ENCODE data around the gene CDC42SE2.
"Not testable (repeated sequence)": the region's sequence is repeated elsewhere in the genome, so short reads cannot be mapped to it uniquely, and the experiment has no call there.

CDC42SE2 gene

DNA sequence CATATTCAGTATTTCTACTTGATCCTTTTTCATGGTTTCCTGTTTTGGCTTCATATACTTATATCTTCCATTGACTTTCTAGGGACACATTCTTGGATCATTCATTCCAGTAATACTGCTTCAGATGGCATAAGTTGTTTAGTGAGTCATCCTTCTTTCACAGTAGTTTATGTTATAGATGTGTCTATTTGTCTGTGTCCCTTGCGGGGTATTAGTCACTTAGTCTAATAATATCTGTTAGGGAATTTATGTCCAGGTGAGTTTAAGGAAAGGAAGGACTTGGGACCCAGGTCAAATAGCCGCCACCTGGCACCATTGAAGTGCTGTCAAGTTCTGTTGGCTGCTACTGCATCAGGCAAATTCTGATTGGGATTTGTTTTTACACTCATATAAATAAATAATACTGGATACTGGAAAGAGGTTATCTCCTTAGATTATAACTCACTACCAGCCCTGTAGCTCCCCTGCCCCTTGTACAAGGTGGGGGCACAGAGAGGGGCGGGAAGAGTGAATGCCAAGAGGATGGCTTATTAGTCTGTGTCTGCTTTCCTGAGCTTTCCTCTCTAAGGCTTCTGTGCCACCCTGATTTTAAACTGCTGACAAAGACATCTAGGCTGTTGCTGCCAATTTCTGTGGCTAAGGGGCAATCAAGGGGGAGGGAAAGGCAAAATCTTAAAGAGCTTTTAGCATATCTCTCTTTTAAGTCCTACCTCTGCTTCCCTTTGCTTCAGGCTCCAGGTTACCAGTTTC lies 64.9 kb downstream of the CDC42SE2 start:
- peak; percentile 68 for DNase-seq

DNA sequence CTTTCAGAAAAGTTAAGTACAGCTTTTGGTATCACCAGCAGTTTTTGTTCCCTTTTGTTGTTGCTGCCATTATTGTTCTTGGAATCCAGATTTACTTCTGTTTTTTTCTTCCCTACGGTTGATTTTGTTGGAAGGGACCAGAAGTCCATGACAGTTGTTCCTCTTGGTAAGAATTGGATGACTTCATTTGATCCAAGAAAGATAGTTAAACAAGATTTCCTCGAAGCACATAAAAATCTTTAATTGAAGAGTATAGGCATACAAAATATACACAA lies 65.4 kb downstream of the CDC42SE2 start:
- DNase-seq: no peak

DNA sequence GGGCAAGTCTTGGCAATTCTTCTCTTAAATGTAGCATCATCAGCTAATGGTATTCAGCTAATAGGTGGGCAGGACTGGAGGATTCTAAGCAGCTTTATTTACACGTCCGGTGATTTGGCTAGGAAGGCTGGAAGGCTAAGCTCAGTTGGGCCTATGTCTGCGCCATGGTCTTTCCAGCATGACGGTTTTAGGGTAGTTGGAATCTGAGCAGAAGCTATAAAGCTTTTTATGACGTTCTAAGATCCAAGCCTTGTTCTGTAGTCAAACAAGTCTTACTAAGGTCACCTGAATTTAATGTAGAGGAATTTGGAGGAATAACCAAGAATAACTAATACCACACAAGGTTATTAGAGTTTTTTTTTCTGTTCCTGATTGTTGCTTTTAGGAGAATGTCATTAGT lies 66.2 kb downstream of the CDC42SE2 start:
- no peak for DNase-seq

DNA sequence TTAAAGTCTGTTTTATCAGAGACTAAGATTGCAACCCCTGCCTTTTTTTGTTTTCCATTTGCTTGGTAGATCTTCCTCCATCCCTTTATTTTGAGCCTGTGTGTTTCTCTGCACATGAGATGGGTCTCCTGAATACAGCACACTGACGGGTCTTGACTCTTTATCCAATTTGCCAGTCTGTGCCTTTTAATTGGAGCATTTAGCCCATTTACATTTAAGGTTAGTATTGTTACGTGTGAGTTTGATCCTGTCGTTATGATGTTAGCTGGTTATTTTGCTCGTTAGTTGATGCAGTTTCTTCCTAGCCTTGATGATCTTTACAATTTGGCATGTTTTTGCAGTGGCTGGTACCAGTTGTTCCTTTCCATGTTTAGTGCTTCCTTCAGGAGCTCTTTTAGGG lies 71.9 kb downstream of the CDC42SE2 start:
- not testable (repeated sequence) for DNase-seq

DNA sequence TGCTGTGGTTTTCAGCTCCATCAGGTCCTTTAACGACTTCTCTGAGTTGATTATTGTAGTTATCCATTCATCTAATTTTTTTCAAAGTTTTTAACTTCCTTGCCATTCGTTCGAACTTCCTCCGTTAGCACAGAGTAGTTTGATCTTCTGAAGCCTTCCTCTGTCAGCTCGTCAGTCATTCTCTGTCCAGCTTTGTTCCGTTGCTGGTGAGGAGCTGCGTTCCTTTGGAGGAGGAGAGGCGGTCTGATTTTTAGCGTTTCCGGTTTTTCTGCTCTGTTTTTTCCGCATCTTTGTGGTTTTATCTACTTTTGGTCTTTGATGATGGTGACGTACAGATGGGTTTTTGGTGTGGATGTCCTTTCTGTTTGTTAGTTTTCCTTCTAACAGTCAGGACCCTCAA lies 72.9 kb downstream of the CDC42SE2 start:
- DNase-seq: not testable (repeated sequence)

DNA sequence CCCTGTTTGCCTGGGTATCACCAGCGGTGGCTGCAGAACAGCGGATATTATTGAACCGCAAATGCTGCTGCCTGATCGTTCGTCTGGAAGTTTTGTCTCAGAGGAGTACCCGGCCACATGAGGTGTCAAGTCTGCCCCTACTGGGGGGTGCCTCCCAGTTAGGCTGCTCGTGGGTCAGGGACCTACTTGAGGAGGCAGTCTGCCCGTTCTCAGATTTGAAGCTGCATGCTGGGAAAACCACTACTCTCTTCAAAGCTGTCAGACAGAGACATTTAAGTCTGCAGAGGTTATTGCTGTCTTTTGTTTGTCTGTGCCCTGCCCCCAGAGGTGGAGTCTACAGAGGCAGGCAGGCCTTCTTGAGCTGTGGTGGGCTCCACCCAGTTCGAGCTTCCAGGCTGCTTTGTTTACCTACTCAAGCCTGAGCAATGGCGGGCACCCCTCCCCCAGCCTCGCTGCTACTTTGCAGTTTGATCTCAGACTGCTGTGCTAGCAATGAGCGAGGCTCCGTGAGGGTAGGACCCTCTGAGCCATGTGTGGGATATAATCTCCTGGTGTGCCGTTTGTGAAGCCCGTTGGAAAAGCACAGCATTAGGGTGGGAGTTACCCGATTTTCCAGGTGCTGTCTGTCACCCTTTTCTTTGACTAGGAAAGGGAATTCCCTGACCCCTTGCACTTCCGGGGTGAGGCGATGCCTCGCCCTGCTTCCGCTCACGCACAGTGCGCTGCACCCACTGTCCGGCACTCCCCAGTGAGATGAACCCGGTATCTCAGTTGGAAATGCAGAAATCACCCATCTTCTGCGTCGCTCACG lies 73.6 kb downstream of the CDC42SE2 start:
- DNase-seq: not testable (repeated sequence)

DNA sequence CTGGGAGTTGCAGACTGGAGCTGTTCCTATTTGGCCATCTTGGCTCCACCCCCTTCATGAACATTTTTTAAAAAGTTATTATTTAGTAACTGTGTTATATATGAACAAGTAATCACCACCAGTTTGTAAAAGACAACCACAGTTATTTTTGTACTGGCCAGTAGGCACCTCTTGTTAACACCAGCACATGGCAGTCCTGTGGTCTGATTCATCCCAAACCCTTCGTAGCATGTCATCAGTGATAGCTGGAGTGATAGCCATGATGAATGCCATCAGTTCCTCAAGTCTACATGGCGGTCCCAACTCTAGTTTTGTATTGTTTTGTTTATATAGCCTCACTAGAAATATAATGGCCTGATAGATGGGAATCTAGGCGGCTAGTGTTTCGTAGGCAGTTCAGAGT lies 74.2 kb downstream of the CDC42SE2 start:
- no peak for DNase-seq

DNA sequence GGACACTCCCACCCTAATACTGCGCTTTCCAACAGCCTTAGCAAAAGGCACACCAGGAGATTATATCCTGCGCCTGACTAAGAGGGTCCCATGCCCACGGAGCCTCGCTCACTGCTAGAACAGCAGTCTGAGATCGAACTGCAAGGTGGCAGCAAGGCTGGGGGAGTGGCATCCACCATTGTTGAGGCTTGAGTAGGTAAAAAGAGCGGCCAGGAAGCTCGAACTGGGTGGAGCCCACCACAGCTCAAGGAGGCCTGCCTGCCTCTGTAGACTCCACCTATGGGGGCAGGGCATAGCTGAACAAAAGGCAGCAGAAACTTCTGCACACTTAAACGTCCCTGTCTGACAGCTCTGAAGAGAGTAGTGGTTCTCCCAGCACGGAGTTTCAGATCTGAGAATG lies 80.4 kb downstream of the CDC42SE2 start:
- not testable (repeated sequence) for DNase-seq

DNA sequence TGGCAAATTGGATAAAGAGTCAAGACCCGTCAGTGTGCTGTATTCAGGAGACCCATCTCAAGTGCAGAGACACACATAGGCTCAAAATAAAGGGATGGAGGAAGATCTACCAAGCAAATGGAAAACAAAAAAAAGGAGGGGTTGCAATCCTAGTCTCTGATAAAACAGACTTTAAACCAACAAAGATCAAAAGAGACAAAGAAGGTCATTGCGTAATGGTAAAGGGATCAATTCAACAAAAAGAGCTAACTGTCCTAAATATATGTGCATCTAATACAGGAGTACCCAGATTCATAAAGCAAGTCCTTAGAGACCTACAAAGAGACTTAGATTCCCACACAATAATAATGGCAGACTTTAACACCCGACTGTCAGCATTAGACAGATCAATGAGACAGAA lies 82.4 kb downstream of the CDC42SE2 start:
- not testable (repeated sequence) for DNase-seq

DNA sequence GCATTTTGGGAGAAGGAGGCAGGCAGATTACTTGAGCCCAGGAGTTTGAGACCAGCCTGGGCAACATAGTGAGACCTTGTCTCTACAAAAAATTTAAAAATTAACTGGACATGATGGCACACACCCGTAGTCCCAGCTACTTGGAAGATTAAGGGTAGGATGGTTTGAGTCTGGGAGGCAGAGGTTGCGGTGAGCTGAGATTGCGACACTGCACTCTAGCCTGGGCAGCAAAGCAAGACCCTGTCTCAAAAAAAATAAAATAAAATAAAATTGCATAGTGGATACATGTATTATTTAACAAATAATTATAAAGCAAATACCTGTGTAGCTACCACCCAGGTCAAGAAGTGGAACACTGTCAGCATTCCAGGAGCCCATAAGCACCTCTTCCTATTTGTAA lies 90.1 kb downstream of the CDC42SE2 start:
- DNase-seq: no peak

DNA sequence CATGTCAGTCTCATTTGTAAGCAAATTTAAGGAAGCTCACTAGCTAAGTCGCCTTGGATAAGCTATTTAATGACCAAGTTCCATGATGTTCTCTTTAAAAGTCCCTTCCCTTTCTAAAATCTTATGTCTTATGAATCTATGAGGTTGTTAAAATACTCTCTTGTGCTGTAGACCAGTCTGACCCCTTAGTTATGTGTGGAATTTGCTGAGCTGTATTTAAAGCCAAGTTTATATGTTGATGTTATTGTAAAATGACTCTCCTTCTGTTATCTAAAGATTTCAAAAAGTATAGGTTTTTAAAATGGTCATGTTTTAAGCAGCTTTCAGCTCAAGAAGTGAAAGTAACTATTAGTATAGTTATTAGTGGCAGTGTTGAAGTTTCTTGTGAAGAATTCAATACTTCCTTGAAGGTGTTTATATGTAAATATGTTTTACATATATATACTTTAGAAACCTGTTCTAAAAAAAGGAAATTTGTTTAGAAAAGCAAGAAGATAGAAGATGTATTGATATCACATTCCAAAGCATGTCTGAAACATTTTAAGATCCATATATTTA lies 92.2 kb downstream of the CDC42SE2 start:
- DNase-seq: peak; percentile 48

DNA sequence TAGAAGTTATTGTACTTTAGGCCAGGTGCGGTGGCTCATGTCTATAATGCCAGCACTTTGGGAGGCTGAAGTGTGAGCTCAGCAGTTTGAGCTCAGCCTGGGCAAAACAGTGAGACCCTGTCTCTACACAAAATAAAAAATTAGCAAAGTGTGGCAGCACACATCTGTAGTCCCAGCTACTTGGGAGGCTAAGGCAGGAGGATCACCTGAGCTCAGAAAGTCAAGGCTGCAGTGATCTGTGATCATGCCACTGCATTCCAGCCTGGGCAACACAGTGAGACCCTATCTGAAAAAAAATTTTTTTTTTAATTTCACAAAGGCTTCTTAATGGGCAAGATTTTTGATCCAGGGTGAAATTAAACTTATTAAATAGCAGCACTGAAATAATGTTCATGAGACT lies 92.8 kb downstream of the CDC42SE2 start:
- no peak for DNase-seq

DNA sequence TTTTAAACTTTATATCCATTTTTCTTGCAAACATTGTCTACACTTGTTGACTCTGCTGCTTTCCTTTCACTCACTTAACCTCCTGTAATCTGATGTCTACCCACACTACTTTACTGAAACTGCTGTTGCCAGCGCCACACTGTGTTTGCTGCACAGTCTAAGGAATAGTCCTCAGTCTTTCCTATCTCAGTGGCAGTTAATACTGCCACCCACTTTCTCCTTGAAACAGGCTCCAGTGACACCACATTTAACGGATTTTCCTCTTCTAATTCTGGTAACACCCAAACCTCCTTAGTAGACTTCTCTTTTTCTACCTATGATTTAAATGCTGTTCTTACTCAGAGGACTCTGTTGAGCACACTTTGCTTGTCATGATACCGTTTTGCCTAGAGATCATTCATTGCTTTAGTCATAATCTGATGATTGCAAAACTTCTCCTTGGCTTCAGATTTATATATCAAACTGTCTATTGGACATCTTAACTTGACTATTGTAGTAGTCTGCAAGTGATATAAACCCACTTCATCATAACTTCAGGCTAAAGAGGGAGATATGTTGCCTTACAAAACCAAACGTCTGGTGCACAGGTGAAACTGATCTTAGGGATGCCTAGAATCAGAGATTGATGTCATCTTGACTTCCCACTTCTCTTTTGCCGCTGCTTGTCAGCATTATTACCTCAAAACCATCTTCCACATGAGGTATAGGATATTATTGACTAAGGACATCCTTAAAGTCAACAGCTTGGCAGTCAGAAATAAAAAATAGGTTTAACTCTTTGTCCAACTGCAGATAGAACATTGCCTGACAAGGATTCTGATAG lies 94.1 kb downstream of the CDC42SE2 start:
- DNase-seq: no peak

DNA sequence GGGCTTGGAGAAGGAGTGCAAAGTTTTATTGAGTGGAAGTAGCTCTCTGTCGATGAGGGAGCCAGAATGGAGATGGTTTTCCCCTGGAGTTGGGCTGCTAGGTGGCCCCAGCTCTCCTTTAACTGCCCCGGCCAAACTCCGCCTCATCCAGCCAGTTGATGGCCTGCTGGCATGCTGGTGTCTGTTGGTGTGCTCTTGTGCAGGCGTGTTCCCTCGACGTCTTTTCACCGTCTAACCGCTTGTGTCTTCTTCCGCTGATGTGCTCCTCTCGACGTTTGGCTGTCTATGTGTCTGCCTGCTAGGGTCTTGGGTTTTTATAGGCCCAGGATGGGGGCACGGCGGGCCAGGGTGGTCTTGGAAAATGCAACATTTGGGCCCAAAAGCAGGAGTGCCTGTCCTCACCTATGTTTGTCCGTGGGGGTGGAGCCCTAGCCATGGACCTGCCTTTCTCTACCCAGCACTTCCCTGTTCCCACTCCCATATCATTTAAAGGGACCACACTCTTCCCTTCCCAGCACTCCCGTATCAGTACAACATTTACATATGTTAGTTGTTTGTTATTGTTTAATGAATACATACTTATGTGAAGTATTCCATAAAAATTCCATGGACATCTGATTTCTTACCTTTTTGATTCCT lies 97.9 kb downstream of the CDC42SE2 start:
- no peak for DNase-seq

DNA sequence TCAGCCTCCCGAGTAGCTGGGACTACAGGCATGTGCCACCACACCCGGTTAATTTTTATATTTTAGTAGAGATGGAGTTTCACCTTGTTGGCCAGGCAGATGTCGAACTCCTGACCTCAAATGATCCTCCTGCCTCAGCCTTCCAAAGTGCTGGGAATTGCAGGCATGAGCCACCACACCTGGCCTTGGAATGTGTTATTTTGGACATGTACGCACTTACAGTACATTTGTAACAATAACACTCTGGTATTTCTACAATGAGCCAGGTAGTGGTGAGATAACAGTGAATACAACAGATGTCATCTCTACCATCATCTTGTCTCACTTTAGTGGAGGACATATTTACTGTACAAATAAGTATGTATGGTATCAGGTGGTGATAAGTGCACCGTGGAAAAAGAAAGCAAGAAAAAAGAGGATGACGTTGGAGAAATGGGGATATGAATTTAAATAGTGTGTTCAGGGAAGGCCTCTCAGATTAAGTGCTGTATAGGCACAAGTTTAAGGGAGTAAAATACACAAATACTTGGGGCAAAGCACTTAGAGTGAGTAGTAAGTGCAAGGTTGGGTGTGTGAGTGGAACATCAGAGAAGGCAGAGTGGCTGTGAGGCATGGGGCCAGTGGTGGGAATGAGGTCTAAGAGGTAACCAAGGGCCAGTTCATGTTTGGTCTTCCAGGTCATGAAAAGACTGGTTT lies 100.1 kb downstream of the CDC42SE2 start:
- no peak for DNase-seq

DNA sequence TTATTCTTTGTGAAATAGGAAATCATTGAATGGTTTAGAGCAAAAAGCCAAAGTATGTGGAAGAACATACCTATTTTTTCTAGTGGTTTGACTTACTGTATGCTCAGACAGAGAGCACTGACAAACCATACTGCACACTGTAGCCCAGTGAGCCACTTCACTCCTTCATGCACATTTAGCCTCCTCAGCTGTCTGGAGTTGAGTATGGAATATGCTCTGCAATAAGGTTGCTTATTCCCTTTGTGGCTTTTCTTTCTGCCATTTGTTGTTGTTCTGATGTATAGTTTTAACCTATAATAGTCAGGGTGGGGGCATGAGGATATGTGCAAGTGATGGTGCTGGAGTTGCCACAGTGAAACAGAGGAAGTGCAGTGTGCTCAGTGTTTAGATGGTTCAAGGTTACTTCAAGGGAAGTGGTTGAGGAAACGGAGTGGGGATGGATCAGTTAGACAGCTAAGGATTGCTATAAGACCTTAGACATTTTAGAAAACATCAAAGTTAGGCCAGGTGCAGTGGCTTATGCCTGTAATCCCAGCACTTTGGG lies 100.7 kb downstream of the CDC42SE2 start:
- DNase-seq: no peak

DNA sequence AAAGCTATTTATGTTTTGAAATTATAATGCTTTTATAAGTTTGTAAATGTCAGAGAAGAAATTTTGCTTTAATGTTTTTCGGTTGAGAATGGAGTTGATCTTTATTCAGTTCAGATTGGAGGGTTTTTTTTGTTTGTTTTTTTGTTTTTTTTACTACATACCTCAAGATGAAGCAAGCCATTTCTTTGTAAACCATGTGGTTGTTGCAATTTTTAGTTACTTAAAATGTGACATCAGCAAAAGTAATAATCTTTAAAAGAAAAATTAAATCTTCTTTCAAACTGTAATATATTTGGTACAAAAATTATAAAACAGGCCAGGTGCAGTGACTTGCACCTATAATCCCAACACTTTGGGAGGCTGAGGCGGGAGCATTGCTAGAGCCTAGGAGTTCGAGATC lies 102.6 kb downstream of the CDC42SE2 start:
- no peak for DNase-seq

DNA sequence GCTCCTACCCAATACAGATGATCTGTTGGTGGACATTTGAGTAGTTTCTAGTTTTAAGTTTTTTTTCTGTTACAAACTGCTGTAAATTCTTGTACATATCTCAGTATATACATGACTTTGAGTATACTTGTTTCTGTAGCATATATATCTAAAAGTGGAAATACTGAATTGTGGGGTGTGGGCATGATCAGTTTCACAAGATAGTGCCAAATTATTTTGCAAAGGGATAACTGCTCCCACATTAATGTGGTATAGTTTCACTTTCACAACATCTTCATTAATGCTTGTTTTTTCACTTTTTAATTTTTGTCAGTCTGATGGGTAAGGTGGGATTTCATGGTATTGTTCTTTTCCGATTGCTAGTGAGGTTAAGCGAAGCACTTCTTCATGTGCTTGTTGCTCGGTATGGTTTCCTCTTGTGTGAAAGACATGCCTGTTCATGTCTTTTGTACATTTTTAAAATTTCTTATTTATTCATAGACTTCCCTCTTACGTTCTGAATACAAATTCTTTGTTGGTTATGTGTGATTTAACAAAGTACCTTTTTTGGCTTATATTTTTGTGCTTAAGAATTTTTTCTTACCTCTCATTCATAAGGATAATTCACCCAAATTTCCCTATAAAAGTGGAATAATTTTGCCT lies 103.5 kb downstream of the CDC42SE2 start:
- no peak for DNase-seq

DNA sequence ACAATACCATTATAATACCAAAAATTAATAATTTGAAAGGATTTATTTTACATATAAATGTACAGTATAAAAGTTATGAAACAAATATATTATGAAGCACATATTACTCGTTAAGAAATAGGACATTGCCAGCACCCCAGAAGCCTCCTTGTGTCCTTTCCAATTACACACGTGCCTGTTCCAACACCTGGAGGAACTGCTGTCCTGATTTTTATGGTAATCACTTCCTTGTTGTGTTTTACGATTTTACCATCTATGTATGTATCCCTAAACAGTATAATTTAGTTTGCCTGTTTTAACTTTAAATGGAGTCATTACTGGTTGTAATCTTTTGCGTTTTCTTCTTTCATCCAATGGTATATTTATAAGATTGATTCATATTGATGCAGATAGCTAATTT lies 105.0 kb downstream of the CDC42SE2 start:
- no peak for DNase-seq

DNA sequence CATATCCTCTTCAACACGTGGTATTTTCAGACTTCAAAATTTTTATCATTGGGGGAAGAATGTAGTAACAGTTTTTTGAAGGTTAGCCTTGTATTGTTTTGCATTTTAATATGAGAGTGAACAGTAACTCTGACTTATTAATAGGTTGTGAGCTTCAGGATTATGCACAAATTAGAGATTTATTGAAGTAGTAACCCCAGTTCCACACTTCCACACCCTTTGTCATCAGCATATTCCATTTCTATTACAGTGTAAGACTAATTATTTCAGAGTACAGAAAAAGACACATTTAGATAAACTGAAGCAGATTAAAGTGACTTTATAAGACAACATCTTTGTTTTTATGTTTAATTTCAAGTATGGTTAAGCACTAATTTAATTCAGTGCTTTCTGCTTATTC lies 105.7 kb downstream of the CDC42SE2 start:
- no peak for DNase-seq

DNA sequence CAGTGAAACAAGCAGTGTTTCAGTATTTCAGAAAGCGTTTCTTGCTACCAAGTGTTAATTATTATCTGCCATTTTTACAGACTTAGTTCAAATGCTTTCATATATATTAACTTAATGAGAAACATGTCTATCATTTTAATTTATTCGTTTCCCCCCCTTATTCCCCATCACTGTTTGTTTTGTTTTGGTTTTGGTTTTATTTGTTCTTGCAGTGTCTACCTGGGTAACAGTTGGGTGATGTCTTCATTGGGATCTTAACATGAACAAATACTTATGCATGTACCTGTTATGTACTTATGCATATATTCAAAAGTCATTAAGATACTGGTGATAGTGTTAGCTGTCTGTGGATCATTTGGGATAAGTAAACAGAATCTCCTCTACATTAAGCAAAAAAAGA lies 108.0 kb downstream of the CDC42SE2 start:
- DNase-seq: no peak
